ENCODE measurements around the gene SLC25A29.
A peak's percentile ranks its signal among the peaks of the same experiment; 100 is the strongest.

SLC25A29 gene

GRCh38 chr14:100305324-100306100 is 732 bp downstream of the SLC25A29 start:
- no peaks in the 10 kb centered on the region for H3K27me3 ChIP-seq (ENCODE audit: insufficient read depth, poor library complexity, severe bottlenecking)
- H3K27ac ChIP-seq (ENCODE audit: poor library complexity, severe bottlenecking): peak overlapping the region; percentile 55
- no peaks in the 10 kb centered on the region for H3K9me3 ChIP-seq (ENCODE audit: severe bottlenecking)
- H3K36me3 ChIP-seq (ENCODE audit: low read depth): no peaks in the 10 kb centered on the region
- peak overlapping the region; percentile 61 for H3K4me3 ChIP-seq (ENCODE audit: severe bottlenecking)
- DNase-seq (ENCODE audit: low spot score) (no peak), ATAC-seq (ENCODE audit: low read depth) (peak; percentile 7)
- TF ChIP-seq, protein P1, sequence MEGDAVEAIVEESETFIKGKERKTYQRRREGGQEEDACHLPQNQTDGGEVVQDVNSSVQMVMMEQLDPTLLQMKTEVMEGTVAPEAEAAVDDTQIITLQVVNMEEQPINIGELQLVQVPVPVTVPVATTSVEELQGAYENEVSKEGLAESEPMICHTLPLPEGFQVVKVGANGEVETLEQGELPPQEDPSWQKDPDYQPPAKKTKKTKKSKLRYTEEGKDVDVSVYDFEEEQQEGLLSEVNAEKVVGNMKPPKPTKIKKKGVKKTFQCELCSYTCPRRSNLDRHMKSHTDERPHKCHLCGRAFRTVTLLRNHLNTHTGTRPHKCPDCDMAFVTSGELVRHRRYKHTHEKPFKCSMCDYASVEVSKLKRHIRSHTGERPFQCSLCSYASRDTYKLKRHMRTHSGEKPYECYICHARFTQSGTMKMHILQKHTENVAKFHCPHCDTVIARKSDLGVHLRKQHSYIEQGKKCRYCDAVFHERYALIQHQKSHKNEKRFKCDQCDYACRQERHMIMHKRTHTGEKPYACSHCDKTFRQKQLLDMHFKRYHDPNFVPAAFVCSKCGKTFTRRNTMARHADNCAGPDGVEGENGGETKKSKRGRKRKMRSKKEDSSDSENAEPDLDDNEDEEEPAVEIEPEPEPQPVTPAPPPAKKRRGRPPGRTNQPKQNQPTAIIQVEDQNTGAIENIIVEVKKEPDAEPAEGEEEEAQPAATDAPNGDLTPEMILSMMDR (IDR thresholded peaks at IDR 0.05; ENCODE audit: poor library complexity, severe bottlenecking): no peak
- H3K4me1 ChIP-seq (ENCODE audit: insufficient read depth, poor library complexity, severe bottlenecking): peaks cover 4% of the 10 kb centered on the region

DNA sequence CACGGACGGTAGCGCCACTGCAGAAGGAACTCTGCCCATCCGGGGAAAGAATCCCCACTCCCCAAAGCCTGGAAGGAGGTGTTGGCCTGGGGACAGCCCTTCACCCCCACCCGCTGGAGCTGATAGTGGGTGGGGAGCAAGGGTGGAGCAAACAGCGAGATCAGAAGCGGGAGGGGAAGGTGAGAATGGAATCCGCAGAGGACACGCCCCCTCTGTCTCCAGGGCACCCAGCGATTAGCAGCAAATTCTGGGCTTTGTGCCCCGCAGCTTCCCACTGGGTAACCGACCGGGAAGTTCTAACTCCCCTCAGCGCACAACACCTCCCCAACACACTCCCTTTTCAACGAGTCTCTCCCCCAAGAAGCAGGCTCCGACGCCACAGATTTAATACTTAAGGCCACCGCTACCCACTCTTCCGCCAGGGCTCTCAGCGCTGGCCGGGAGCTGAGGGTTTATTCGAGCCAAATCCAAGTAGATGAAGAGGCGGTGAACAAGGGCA is 1.4 kb downstream of the SLC25A29 start:
- ATAC-seq (ENCODE audit: low read depth): peak; percentile 19
- TF ChIP-seq, protein P1 (IDR thresholded peaks at IDR 0.05; ENCODE audit: poor library complexity, severe bottlenecking): no peak

DNA sequence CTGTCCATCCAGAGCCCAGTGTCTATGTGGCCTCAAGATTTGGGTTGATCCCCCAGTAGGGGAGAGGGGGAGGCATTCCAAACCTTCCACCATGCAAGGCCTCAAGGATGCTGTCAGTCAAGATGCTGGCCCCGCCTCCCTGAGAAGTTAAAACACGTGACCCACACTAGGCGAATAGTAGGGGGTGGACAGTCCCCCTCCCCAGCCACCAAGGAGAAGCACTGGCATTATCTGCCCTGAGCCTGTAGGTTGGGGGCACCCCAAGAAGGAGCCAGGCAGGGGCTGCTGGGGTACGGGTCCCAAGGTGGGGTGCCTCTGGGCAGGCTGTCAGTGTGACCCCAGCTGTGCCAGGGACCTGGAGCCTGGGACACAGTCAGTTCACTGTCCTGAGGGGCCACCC is 2.3 kb downstream of the SLC25A29 start:
- Histone ChIP-seq H3K27ac (ENCODE audit: poor library complexity, severe bottlenecking) (no peak overlapping the region), H3K27me3 (ENCODE audit: insufficient read depth, poor library complexity, severe bottlenecking) (no peaks in the 10 kb centered on the region), H3K9me3 (ENCODE audit: severe bottlenecking) (no peaks in the 10 kb centered on the region), H3K4me1 (ENCODE audit: insufficient read depth, poor library complexity, severe bottlenecking) (peaks cover 4% of the 10 kb centered on the region), H3K4me3 (ENCODE audit: severe bottlenecking) (no peak overlapping the region), H3K36me3 (ENCODE audit: low read depth) (no peaks in the 10 kb centered on the region)
- ATAC-seq (ENCODE audit: low read depth): no peak
- no peak for DNase-seq (ENCODE audit: low spot score)
- TF ChIP-seq, protein P1 (IDR thresholded peaks at IDR 0.05; ENCODE audit: poor library complexity, severe bottlenecking): no peak

More for the DNA sequence above, 1.4 kb downstream of the SLC25A29 start:
- Histone ChIP-seq H3K4me1 (ENCODE audit: insufficient read depth, poor library complexity, severe bottlenecking) (peaks cover 4% of the 10 kb centered on the region), H3K4me3 (ENCODE audit: severe bottlenecking) (peak overlapping the region; percentile 61), H3K9me3 (ENCODE audit: severe bottlenecking) (no peaks in the 10 kb centered on the region), H3K36me3 (ENCODE audit: low read depth) (no peaks in the 10 kb centered on the region), H3K27ac (ENCODE audit: poor library complexity, severe bottlenecking) (peak overlapping the region; percentile 55), H3K27me3 (ENCODE audit: insufficient read depth, poor library complexity, severe bottlenecking) (no peaks in the 10 kb centered on the region)
- DNase-seq (ENCODE audit: low spot score): no peak

GRCh38 chr14:100303179-100303578 is 3.1 kb downstream of the SLC25A29 start:
- DNase-seq (ENCODE audit: low spot score): no peak
- TF ChIP-seq, protein P1 (IDR thresholded peaks at IDR 0.05; ENCODE audit: poor library complexity, severe bottlenecking): peak; percentile 78
- Histone ChIP-seq H3K4me1 (ENCODE audit: insufficient read depth, poor library complexity, severe bottlenecking) (peaks cover 4% of the 10 kb centered on the region), H3K9me3 (ENCODE audit: severe bottlenecking) (no peaks in the 10 kb centered on the region), H3K27ac (ENCODE audit: poor library complexity, severe bottlenecking) (no peak overlapping the region), H3K4me3 (ENCODE audit: severe bottlenecking) (no peak overlapping the region), H3K36me3 (ENCODE audit: low read depth) (no peaks in the 10 kb centered on the region), H3K27me3 (ENCODE audit: insufficient read depth, poor library complexity, severe bottlenecking) (no peaks in the 10 kb centered on the region)
- no peak for ATAC-seq (ENCODE audit: low read depth)

DNA sequence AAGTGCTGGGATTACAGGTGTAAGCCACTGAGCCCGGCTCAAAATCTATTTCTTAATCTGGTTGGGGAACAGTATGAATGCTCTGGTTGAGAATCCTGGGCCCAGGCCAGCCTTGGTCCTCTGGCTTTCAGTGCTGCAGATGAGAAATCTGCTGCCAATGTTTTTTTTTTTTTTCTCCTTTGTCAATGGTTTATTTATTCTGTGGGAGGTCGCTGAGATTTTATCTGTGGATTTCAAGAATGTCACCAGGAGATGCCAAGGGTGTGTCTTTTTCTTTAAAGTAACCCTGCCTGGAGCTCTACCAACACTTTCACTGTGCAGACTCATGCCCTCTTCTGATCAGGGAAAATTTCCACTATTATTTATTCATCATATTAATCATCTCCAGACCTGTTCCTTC is 3.6 kb downstream of the SLC25A29 start:
- DNase-seq (ENCODE audit: low spot score) (no peak), ATAC-seq (ENCODE audit: low read depth) (no peak)
- H3K4me3 ChIP-seq (ENCODE audit: severe bottlenecking): no peak overlapping the region
- no peaks in the 10 kb centered on the region for H3K36me3 ChIP-seq (ENCODE audit: low read depth)
- peaks cover 2% of the 10 kb centered on the region for H3K4me1 ChIP-seq (ENCODE audit: insufficient read depth, poor library complexity, severe bottlenecking)
- TF ChIP-seq, protein P1 (IDR thresholded peaks at IDR 0.05; ENCODE audit: poor library complexity, severe bottlenecking): no peak
- H3K9me3 ChIP-seq (ENCODE audit: severe bottlenecking): no peaks in the 10 kb centered on the region
- H3K27ac ChIP-seq (ENCODE audit: poor library complexity, severe bottlenecking): no peak overlapping the region
- no peaks in the 10 kb centered on the region for H3K27me3 ChIP-seq (ENCODE audit: insufficient read depth, poor library complexity, severe bottlenecking)
